ENCODE data around the gene CNTNAP2. TPM values are rescaled to one million over a fixed set of nuclear protein-coding genes. Genes with fewer than 3 reads are reported as not detected.

CNTNAP2 gene
- total RNA-seq, 1 experiment from 2014 or later = 0.03 TPM

DNA sequence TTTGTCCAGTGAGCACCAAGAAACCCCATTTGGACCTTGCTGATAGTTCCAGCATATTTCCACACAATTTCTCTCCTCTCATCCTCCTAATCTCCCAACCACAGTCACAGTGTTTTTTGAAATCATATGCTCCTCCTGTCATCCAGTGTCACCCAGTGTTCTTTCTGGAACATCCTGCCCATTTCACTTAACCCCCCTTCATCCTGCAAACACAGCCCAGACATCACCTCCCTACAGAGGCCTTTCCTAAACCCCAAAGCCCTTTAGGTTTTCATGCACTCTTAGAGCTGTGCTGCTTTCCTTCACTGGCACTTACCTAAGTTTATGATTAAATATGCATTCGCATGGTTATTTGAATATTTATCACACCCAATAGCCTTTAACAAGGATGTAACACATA lies 1316.0 kb downstream of the CNTNAP2 start:
- no peaks in the 10 kb centered on the region for H3K36me3 ChIP-seq (ENCODE audit: control insufficient read depth, insufficient read depth, low read length)
- no TSS peak for BruUV-seq (replicated peaks)
- in situ Hi-C loops (cut with HindIII; ENCODE audit: low pct_unique_long_range_greater_than_20kb, low sequenced_read_pairs) = no loop called here
- H3K4me1 ChIP-seq (ENCODE audit: control insufficient read depth, insufficient read depth, low read length) = no peaks in the 10 kb centered on the region
- intact Hi-C loops (cut with micrococcal nuclease; ENCODE audit: unreplicated experiment) = no loop called here
- DNase-seq (ENCODE audit: low read depth, low spot score) (no peak), ATAC-seq (no peak)
- H3K9me3 ChIP-seq (ENCODE audit: control insufficient read depth, insufficient read depth, low read depth, low read length) = no peaks in the 10 kb centered on the region
- CTCF ChIA-PET = no interaction called here
- no peak overlapping the region for H3K4me3 ChIP-seq (ENCODE audit: low read depth in 2 of 2, low read length in 2 of 2)
- POLR2A ChIA-PET = no interaction called here
- no peaks in the 10 kb centered on the region for H3K27me3 ChIP-seq (ENCODE audit: control insufficient read depth, insufficient read depth, low read length)
- H3K27ac ChIP-seq (ENCODE audit: low read length) = no peak overlapping the region
- TF ChIP-seq TCF7L2 (IDR thresholded peaks at IDR 0.05; ENCODE audit: low read depth, low read length) (no peak), SIN3A (IDR thresholded peaks at IDR 0.05; ENCODE audit: borderline replicate concordance, insufficient read depth, low read depth, low read length) (no peak), POLR2AphosphoS5 (IDR thresholded peaks at IDR 0.05; ENCODE audit: low read depth, low read length) (no peak)
- TF ChIP-seq, protein P1, sequence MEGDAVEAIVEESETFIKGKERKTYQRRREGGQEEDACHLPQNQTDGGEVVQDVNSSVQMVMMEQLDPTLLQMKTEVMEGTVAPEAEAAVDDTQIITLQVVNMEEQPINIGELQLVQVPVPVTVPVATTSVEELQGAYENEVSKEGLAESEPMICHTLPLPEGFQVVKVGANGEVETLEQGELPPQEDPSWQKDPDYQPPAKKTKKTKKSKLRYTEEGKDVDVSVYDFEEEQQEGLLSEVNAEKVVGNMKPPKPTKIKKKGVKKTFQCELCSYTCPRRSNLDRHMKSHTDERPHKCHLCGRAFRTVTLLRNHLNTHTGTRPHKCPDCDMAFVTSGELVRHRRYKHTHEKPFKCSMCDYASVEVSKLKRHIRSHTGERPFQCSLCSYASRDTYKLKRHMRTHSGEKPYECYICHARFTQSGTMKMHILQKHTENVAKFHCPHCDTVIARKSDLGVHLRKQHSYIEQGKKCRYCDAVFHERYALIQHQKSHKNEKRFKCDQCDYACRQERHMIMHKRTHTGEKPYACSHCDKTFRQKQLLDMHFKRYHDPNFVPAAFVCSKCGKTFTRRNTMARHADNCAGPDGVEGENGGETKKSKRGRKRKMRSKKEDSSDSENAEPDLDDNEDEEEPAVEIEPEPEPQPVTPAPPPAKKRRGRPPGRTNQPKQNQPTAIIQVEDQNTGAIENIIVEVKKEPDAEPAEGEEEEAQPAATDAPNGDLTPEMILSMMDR (IDR thresholded peaks at IDR 0.05) = no peak
- TF ChIP-seq, protein P2, sequence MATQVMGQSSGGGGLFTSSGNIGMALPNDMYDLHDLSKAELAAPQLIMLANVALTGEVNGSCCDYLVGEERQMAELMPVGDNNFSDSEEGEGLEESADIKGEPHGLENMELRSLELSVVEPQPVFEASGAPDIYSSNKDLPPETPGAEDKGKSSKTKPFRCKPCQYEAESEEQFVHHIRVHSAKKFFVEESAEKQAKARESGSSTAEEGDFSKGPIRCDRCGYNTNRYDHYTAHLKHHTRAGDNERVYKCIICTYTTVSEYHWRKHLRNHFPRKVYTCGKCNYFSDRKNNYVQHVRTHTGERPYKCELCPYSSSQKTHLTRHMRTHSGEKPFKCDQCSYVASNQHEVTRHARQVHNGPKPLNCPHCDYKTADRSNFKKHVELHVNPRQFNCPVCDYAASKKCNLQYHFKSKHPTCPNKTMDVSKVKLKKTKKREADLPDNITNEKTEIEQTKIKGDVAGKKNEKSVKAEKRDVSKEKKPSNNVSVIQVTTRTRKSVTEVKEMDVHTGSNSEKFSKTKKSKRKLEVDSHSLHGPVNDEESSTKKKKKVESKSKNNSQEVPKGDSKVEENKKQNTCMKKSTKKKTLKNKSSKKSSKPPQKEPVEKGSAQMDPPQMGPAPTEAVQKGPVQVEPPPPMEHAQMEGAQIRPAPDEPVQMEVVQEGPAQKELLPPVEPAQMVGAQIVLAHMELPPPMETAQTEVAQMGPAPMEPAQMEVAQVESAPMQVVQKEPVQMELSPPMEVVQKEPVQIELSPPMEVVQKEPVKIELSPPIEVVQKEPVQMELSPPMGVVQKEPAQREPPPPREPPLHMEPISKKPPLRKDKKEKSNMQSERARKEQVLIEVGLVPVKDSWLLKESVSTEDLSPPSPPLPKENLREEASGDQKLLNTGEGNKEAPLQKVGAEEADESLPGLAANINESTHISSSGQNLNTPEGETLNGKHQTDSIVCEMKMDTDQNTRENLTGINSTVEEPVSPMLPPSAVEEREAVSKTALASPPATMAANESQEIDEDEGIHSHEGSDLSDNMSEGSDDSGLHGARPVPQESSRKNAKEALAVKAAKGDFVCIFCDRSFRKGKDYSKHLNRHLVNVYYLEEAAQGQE (IDR thresholded peaks at IDR 0.05; ENCODE audit: insufficient read depth in 1 of 2, low read depth in 2 of 2, low read length in 1 of 2) = no peak

DNA sequence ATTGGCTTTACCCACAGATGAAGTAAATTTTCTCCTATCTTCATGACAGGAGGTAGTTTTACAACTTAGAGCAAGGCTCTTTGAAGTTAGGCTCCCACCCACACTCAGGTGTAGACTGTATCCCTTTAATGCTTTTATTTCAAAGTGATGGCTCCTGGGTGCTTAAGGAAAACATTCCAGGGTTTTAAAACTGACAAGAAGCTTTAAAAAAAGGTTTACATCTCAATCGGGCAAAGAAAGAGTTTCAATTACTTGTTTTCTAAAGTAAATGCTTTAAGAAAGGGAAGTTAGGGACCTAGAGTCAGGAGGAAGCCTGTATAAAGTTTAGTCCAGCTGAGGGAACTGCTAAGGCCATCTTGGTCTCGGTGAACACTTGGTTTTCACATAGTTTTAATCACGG lies 1320.1 kb downstream of the CNTNAP2 start:
- Histone ChIP-seq H3K36me3 (ENCODE audit: control insufficient read depth, insufficient read depth, low read length) (no peaks in the 10 kb centered on the region), H3K9me3 (ENCODE audit: control insufficient read depth, insufficient read depth, low read depth, low read length) (no peaks in the 10 kb centered on the region), H3K4me1 (ENCODE audit: control insufficient read depth, insufficient read depth, low read length) (no peaks in the 10 kb centered on the region), H3K27ac (ENCODE audit: low read length) (no peak overlapping the region), H3K27me3 (ENCODE audit: control insufficient read depth, insufficient read depth, low read length) (no peaks in the 10 kb centered on the region), H3K4me3 (ENCODE audit: low read depth in 2 of 2, low read length in 2 of 2) (no peak overlapping the region)
- ChIA-PET POLR2A (no interaction called here), CTCF (no interaction called here)
- ATAC-seq (no peak), DNase-seq (ENCODE audit: low read depth, low spot score) (no peak)
- TF ChIP-seq, protein P1 (IDR thresholded peaks at IDR 0.05) = no peak
- no peak for TF ChIP-seq TCF7L2 (IDR thresholded peaks at IDR 0.05; ENCODE audit: low read depth, low read length)
- TF ChIP-seq POLR2AphosphoS5 (IDR thresholded peaks at IDR 0.05; ENCODE audit: low read depth, low read length) = no peak
- TF ChIP-seq, protein P2 (IDR thresholded peaks at IDR 0.05; ENCODE audit: insufficient read depth in 1 of 2, low read depth in 2 of 2, low read length in 1 of 2) = no peak
- TF ChIP-seq SIN3A (IDR thresholded peaks at IDR 0.05; ENCODE audit: borderline replicate concordance, insufficient read depth, low read depth, low read length) = no peak
- intact Hi-C loops (cut with micrococcal nuclease; ENCODE audit: unreplicated experiment) = no loop called here
- BruUV-seq (replicated peaks) = no TSS peak
- in situ Hi-C loops (cut with HindIII; ENCODE audit: low pct_unique_long_range_greater_than_20kb, low sequenced_read_pairs) = no loop called here
